HCT116 (cell line): Measurements from ENCODE around the gene FGGY. TPM values are rescaled to one million over a fixed set of nuclear protein-coding genes. Genes with fewer than 3 reads are reported as not detected.

Experiments used
- ATAC-seq: fragments of 200-7000 bp; cut with Tn5 transposase; 2 replicates; pipeline ENCODE4 v1.9.1; 2020; ENCODE audit warnings: mild to moderate bottlenecking, moderate library complexity
- BruUV-seq: library from RNA; stranded (reverse); fragments of 400-500 nt; replicated peaks from 2 replicates; lab custom pipeline; 2021; lab: Mats Ljungman, UMichigan
- CTCF ChIA-PET: fragments of 300-600 bp; sonication (Branson Sonifier 250); formaldehyde crosslinking; loops from one replicate; lab custom pipeline; 2021; ENCODE audit warnings: antibody characterized with exemption; lab: Charles Lee
- POLR2A ChIA-PET: fragments of 300-600, 350-600 bp; sonication (Branson Sonifier 250); formaldehyde crosslinking; loops from one replicate; lab custom pipeline; 2021; ENCODE audit warnings: antibody characterized with exemption; lab: Charles Lee
- RAD21 ChIA-PET, 2 experiments: fragments of 300-600 bp; sonication (Branson Sonifier 250); formaldehyde crosslinking; loops; one replicate each; lab custom pipeline; 2023; ENCODE audit warnings: low total read pairs in 2 of 2; ENCODE audit not compliant: uncharacterized antibody in 2 of 2, unreplicated experiment in 2 of 2, low non-redundant PET in 1 of 2; lab: Charles Lee
- DNase-seq: peaks from one replicate; pipeline ENCODE4 v3.0.0-alpha.2; 2010; ENCODE audit warnings: low read depth, low spot score
- H2AFZ ChIP-seq: fragments of 200-600 bp; shearing (Covaris generic), sonication (generic); 2 replicates; pipeline ENCODE4 v1.6.1; 2017; ENCODE audit warnings: low read depth, mixed run types, mixed read lengths, antibody characterized with exemption, low read length; ENCODE audit not compliant: poor library complexity, severe bottlenecking
- H3K27ac ChIP-seq: 2 replicates; pipeline ENCODE4 v1.5.1; 2012; ENCODE audit warnings: low read depth, low read length
- H3K27me3 ChIP-seq: fragments of 200-600 bp; sonication (generic); 2 replicates; pipeline ENCODE4 v1.6.1; 2016; ENCODE audit warnings: mixed run types, low read length, mixed read lengths; ENCODE audit not compliant: insufficient read depth
- H3K36me3 ChIP-seq, 2 experiments: fragments of 200-500 bp in 1 of 2; fragments of 200-600 bp in 1 of 2; sonication (Bioruptor generic) in 1 of 2; sonication (generic) in 1 of 2; 2 replicates each; pipeline versions ENCODE4 v1.5.1 to v1.6.1; 2014 to 2016; ENCODE audit warnings: low read length in 2 of 2, inconsistent platforms in 1 of 2, mixed read lengths in 1 of 2, mixed run types in 1 of 2; ENCODE audit not compliant: insufficient read depth in 2 of 2, control insufficient read depth in 1 of 2
- H3K4me1 ChIP-seq, 2 experiments: fragments of 200-600 bp in 1 of 2; sonication (generic) in 1 of 2; 2 replicates each; pipeline versions ENCODE4 v1.5.1 to v1.6.1; 2012 to 2017; ENCODE audit warnings: low read length in 2 of 2, inconsistent platforms in 1 of 2, mild to moderate bottlenecking in 1 of 2, mixed read lengths in 1 of 2, mixed run types in 1 of 2, moderate library complexity in 1 of 2; ENCODE audit not compliant: insufficient read depth in 2 of 2, control insufficient read depth in 1 of 2
- H3K4me2 ChIP-seq: fragments of 200-600 bp; sonication (generic); 2 replicates; pipeline ENCODE4 v1.6.1; 2017; ENCODE audit warnings: mixed run types, low read length, mixed read lengths
- H3K4me3 ChIP-seq, 2 experiments: fragments of 200-600 bp in 1 of 2; sonication (generic) in 1 of 2; replicated peaks in 1 of 2; 2 replicates each; pipeline ENCODE4 v1.5.1; 2011 to 2016; ENCODE audit warnings: low read length in 2 of 2, control low read depth in 1 of 2, low read depth in 1 of 2, mild to moderate bottlenecking in 1 of 2, mixed read lengths in 1 of 2, mixed run types in 1 of 2
- H3K79me2 ChIP-seq: fragments of 200-600 bp; sonication (generic); 2 replicates; pipeline ENCODE4 v1.6.1; 2017; ENCODE audit warnings: mild to moderate bottlenecking, mixed run types, low read length, moderate library complexity, mixed read lengths; ENCODE audit not compliant: insufficient read depth
- H3K9ac ChIP-seq: fragments of 200-600 bp; sonication (generic); 2 replicates; pipeline ENCODE4 v1.6.1; 2016; ENCODE audit warnings: low read length, mixed read lengths
- H3K9me2 ChIP-seq: fragments of 200-600 bp; sonication (generic), shearing (Covaris generic); 2 replicates; pipeline ENCODE4 v1.6.1; 2017; ENCODE audit warnings: mixed run types, mild to moderate bottlenecking, moderate library complexity; ENCODE audit not compliant: insufficient read depth
- H3K9me3 ChIP-seq, 2 experiments: fragments of 200-500 bp in 1 of 2; fragments of 200-600 bp in 1 of 2; sonication (Bioruptor generic) in 1 of 2; sonication (generic) in 1 of 2; 2 replicates each; pipeline ENCODE4 v1.6.1; 2014 to 2017; ENCODE audit warnings: low read length in 2 of 2, mixed read lengths in 2 of 2, inconsistent platforms in 1 of 2, low read depth in 1 of 2, mild to moderate bottlenecking in 1 of 2, mixed run types in 1 of 2, moderate library complexity in 1 of 2; ENCODE audit not compliant: control insufficient read depth in 1 of 2, insufficient read depth in 1 of 2
- H4K20me1 ChIP-seq: fragments of 200-600 bp; sonication (generic), shearing (Covaris generic); 2 replicates; pipeline ENCODE4 v1.6.1; 2017; ENCODE audit warnings: mixed run types, mild to moderate bottlenecking, moderate library complexity; ENCODE audit not compliant: insufficient read depth
- CEBPB ChIP-seq: IDR thresholded peaks from 2 replicates; pipeline ENCODE4 v1.6.1; 2012; ENCODE audit warnings: low read depth
- POLR2AphosphoS5 ChIP-seq: IDR thresholded peaks from 2 replicates; pipeline ENCODE4 v1.6.1; 2011; ENCODE audit warnings: mild to moderate bottlenecking, low read depth, low read length, moderate library complexity
- RAD21 ChIP-seq: IDR thresholded peaks from 2 replicates; pipeline ENCODE4 v1.6.1; 2012; ENCODE audit warnings: low read depth, mild to moderate bottlenecking
- ZFX ChIP-seq: fragments of 450-650 bp; IDR thresholded peaks from 2 replicates; pipeline ENCODE4 v1.6.1; 2017
- ZNF274 ChIP-seq: fragments of 200-500 bp; sonication (Bioruptor generic); IDR thresholded peaks from 2 replicates; pipeline ENCODE4 v1.6.1; 2014; ENCODE audit warnings: mild to moderate bottlenecking, low read depth, low read length, inconsistent platforms
- intact Hi-C: fragments of 100-400 bp; cut with micrococcal nuclease; formaldehyde crosslinking; loops from 2 replicates; pipeline ENCODE4 v1.10.0; 2022
- total RNA-seq: library from RNA; stranded (reverse); gene quantifications from one replicate; pipeline ENCODE4 v1.2.1, GENCODE V29; 2021; ENCODE audit not compliant: unreplicated experiment
- TF ChIP-seq, protein P1 (sequence below): IDR thresholded peaks from 2 replicates; pipeline ENCODE4 v1.6.1; 2012; ENCODE audit warnings: low read depth
- TF ChIP-seq, protein P2 (sequence below): IDR thresholded peaks from 2 replicates; pipeline ENCODE4 v1.6.1; 2011; ENCODE audit warnings: mild to moderate bottlenecking, low read length, moderate library complexity; ENCODE audit not compliant: insufficient replicate concordance; ENCODE audit errors: extremely low read depth

The FGGY gene
- total RNA-seq, 1 experiment from 2014 or later: 10.6 TPM

DNA sequence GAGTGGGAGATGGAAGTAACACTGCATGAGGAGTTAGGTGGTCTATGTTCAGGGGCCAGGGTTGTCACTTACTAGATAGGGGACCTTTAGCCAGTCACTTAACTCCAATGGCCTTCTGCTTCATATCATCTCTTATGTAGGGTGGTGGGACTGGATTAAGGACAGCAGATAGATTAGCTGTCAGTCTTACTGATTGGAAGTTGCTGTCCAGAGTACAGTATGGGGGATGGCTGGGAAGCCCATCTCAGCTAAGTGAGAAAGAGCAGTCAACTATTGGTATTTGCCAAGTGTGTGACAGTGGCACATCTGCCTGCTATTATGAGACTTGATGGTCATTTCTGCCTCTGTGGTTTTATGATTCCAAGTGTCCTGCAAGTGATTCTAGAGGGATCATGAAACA lies 130.9 kb downstream of the FGGY start (continued):
- TF ChIP-seq, protein P1, sequence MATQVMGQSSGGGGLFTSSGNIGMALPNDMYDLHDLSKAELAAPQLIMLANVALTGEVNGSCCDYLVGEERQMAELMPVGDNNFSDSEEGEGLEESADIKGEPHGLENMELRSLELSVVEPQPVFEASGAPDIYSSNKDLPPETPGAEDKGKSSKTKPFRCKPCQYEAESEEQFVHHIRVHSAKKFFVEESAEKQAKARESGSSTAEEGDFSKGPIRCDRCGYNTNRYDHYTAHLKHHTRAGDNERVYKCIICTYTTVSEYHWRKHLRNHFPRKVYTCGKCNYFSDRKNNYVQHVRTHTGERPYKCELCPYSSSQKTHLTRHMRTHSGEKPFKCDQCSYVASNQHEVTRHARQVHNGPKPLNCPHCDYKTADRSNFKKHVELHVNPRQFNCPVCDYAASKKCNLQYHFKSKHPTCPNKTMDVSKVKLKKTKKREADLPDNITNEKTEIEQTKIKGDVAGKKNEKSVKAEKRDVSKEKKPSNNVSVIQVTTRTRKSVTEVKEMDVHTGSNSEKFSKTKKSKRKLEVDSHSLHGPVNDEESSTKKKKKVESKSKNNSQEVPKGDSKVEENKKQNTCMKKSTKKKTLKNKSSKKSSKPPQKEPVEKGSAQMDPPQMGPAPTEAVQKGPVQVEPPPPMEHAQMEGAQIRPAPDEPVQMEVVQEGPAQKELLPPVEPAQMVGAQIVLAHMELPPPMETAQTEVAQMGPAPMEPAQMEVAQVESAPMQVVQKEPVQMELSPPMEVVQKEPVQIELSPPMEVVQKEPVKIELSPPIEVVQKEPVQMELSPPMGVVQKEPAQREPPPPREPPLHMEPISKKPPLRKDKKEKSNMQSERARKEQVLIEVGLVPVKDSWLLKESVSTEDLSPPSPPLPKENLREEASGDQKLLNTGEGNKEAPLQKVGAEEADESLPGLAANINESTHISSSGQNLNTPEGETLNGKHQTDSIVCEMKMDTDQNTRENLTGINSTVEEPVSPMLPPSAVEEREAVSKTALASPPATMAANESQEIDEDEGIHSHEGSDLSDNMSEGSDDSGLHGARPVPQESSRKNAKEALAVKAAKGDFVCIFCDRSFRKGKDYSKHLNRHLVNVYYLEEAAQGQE: no peak
- TF ChIP-seq CEBPB: no peak

DNA sequence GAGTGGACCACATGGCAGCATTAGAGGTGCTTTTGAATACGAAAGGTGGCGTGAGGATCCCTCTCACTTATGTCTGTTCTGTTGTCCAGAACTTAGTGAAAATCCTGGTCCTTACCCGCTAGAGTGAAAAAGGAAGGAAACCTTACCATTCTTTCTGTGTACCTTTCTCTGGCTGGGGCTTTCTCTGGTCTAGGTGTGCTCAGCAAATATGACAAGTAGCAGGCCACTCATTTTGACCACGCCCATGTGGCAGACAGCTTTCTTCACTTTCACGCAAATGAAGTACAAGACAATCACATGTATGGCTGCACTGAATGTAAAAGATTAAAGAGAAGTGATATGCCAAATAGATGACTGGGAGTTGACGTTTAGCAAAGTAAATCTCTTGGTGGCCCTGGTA lies 131.9 kb downstream of the FGGY start:
- DNase-seq (no peak), ATAC-seq (no peak)
- BruUV-seq: no TSS peak
- Histone ChIP-seq H4K20me1 (no peaks in the 10 kb centered on the region), H3K9me3 (no peaks in the 10 kb centered on the region), H3K4me2 (no peak overlapping the region), H3K9ac (no peak overlapping the region), H3K27me3 (no peaks in the 10 kb centered on the region), H3K36me3 (no peaks in the 10 kb centered on the region), H3K79me2 (no peaks in the 10 kb centered on the region), H3K4me3 (no peak overlapping the region), H3K4me1 (peaks cover 11 to 61% of the 10 kb centered on the region in 2 experiments), H2AFZ (no peak overlapping the region), H3K9me2 (no peaks in the 10 kb centered on the region), H3K27ac (no peak overlapping the region)
- CTCF ChIA-PET: no interaction called here
- RAD21 ChIA-PET: no interaction called here
- TF ChIP-seq ZNF274 (no peak), POLR2AphosphoS5 (no peak), ZFX (no peak), RAD21 (no peak)
- TF ChIP-seq, protein P2, sequence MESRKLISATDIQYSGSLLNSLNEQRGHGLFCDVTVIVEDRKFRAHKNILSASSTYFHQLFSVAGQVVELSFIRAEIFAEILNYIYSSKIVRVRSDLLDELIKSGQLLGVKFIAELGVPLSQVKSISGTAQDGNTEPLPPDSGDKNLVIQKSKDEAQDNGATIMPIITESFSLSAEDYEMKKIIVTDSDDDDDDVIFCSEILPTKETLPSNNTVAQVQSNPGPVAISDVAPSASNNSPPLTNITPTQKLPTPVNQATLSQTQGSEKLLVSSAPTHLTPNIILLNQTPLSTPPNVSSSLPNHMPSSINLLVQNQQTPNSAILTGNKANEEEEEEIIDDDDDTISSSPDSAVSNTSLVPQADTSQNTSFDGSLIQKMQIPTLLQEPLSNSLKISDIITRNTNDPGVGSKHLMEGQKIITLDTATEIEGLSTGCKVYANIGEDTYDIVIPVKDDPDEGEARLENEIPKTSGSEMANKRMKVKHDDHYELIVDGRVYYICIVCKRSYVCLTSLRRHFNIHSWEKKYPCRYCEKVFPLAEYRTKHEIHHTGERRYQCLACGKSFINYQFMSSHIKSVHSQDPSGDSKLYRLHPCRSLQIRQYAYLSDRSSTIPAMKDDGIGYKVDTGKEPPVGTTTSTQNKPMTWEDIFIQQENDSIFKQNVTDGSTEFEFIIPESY: no peak
- TF ChIP-seq, protein P1: no peak
- intact Hi-C loops: loop anchor here (10.0 kb wide), 1 partner anchor 246 kb away; no protein-coding TSS in a partner anchor
- POLR2A ChIA-PET: no interaction called here
